ENCODE results near the gene LTC4S. TPM values are rescaled to one million over a fixed set of nuclear protein-coding genes. Genes with fewer than 3 reads are reported as not detected.

Gene LTC4S
- total RNA-seq, 1 experiment from 2014 or later, result 2.6 TPM

DNA sequence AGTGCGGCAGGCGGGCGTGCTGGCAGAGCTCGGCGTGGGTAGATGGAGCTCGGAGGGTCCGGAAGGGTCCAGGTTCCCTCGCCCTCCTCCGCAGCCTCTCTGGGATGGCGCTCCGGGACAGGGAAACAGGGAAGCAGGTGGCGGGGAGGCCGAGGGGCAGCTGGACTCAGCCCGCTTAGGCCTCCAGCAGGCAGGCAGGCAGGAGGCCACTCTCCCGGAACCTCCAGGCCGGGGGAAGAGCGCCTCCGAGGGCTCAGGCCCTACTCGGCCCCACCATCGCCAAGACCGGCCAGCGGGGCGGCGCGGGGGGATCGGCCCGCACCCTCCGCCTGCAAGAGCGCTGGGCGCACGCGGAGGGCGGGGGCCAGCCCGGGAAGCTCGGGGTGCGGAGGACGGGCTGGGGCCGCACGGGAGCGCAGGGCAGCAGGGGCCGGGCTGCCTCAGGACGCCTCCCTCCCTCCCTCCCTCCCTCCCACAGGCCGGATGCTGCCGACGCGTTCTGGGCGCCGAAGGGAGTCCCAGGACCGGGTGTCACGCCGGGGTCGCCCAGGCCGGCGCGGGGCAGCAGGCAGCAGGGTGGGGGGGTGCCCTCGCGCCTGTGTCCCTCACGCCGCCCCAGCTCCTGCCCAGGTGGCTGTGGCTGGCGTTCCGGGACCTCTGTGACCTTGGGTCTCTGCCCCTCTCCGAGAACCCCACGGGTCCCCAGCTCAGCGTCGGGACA, 11.9 kb downstream of the LTC4S start (continued):
- peak; percentile 63; the same call in 1 of the 2 replicates for TF ChIP-seq FOXP1 (CRISPR knock-in tag; IDR thresholded peaks at IDR 0.05; ENCODE audit: borderline replicate concordance)
- TF ChIP-seq, protein P1, sequence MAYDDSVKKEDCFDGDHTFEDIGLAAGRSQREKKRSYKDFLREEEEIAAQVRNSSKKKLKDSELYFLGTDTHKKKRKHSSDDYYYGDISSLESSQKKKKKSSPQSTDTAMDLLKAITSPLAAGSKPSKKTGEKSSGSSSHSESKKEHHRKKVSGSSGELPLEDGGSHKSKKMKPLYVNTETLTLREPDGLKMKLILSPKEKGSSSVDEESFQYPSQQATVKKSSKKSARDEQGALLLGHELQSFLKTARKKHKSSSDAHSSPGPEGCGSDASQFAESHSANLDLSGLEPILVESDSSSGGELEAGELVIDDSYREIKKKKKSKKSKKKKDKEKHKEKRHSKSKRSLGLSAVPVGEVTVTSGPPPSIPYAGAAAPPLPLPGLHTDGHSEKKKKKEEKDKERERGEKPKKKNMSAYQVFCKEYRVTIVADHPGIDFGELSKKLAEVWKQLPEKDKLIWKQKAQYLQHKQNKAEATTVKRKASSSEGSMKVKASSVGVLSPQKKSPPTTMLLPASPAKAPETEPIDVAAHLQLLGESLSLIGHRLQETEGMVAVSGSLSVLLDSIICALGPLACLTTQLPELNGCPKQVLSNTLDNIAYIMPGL (CRISPR knock-in tag; IDR thresholded peaks at IDR 0.05), result no peak; the same call in 1 of the 2 replicates
- TF ChIP-seq, protein P2, sequence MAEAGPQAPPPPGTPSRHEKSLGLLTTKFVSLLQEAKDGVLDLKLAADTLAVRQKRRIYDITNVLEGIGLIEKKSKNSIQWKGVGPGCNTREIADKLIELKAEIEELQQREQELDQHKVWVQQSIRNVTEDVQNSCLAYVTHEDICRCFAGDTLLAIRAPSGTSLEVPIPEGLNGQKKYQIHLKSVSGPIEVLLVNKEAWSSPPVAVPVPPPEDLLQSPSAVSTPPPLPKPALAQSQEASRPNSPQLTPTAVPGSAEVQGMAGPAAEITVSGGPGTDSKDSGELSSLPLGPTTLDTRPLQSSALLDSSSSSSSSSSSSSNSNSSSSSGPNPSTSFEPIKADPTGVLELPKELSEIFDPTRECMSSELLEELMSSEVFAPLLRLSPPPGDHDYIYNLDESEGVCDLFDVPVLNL (CRISPR knock-in tag; IDR thresholded peaks at IDR 0.05; ENCODE audit: borderline replicate concordance, low read depth), result no peak
- TF ChIP-seq ESRRA (CRISPR knock-in tag; IDR thresholded peaks at IDR 0.05; ENCODE audit: borderline replicate concordance), result 0 out of 2 replicates have a peak, but pooled peaks have one; percentile 30
- TF ChIP-seq, protein P3, sequence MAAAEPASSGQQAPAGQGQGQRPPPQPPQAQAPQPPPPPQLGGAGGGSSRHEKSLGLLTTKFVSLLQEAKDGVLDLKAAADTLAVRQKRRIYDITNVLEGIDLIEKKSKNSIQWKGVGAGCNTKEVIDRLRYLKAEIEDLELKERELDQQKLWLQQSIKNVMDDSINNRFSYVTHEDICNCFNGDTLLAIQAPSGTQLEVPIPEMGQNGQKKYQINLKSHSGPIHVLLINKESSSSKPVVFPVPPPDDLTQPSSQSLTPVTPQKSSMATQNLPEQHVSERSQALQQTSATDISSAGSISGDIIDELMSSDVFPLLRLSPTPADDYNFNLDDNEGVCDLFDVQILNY (CRISPR knock-in tag; IDR thresholded peaks at IDR 0.05), result 0 out of 2 replicates have a peak, but pooled peaks have one; percentile 68
- TF ChIP-seq, protein P4, sequence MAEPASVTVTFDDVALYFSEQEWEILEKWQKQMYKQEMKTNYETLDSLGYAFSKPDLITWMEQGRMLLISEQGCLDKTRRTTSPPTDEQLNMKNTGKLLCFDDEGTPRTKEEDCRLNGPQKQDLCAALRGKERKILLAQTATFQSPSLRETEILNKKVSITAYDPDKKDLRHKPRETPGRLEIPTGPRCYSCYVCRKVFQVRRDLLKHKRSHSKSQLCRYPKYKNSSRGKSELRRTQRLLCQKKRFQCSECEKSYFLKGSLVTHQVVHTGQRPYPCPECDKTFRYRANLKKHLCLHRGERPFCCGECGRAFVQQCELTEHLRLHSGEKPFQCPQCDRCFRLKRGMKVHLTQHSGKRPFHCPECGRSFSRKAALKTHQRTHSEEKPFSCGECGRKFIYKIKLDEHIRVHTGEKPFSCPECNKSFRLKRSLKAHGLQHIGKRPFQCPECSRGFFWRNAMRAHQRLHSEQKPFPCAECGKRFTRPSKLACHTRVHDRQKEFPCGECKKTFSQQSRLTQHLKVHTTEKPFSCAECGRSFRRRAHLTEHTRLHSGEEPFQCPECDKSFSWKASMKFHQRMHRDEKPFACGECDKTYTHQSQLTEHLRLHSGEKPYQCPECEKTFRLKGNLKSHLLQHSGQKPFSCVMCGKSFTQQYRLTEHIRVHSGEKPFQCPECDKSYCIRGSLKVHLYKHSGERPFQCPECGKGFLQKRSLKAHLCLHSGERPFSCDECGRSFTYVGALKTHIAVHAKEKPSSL (CRISPR knock-in tag; conservative IDR thresholded peaks at IDR 0.05), result no peak

DNA sequence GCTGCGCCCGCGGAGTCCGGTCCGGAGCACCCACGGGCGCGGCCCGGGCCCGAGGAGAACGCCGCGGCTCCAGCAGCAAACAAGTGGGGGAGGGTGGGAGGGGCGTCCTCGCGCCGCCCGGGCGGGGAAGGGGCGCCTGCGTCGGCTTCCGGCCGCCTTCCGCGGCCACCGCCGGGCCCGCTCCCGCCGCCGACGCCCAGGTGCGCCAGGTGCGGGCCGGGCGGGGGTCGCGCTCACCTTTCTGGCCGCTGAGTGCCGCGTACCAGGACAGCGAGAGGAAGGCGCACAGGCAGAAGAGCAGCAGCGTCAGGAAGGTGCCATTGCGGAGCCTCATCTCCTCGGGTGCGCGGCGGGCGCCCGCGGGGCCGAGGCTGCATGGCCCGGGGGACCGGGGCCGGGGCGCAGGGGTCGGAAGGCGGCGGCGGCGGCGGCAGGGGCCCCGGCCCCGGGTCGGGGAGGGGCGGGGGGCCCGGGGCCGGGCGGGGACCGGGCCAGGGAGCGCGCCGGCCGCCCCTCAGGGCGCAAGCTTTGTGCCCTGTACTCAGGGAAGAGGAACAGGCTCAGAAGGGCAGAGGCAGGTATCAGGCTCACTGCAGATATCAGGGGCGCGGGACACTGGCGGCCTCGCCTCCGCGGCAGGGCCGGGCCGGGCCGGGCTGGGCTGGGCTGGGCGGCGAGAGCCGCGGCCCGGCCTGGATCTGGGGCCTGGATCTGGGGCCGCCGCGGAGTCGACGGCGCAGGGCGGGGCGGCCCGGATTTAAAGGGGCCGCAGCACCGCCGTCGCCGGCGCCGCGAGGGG, 12.7 kb downstream of the LTC4S start, which contains the start of gene MGAT4B:
TSS of gene MGAT4B (minus strand) at position 617 of the 799 bp plus-strand sequence. CDS start at position 334, 283 bp downstream.
- peaks cover 35% of the 10 kb centered on the region for H3K4me1 Mint-ChIP-seq
- peaks cover 3% of the 10 kb centered on the region for H3K36me3 Mint-ChIP-seq
- CTCF ChIA-PET, result interaction anchor here (0.5 to 1.3 kb wide), 3 partner anchors 9 to 138 kb away, joined by 3 read pairs; no protein-coding TSS in a partner anchor
- H3K9me3 Mint-ChIP-seq, result no peaks in the 10 kb centered on the region
- DNase-seq (ENCODE audit: low spot score) (peak; percentile 74), ATAC-seq (peak; percentile 70)
- H3K4me3 Mint-ChIP-seq, result peak within 1 kb of the TSS; percentile 75
- peaks cover 6% of the 10 kb centered on the region for H3K27me3 Mint-ChIP-seq (ENCODE audit: low read depth)
- no peak within 1 kb of the TSS for H3K27ac Mint-ChIP-seq
- POLR2A ChIA-PET, result interaction anchor here (0.5 to 1.5 kb wide), 2 partner anchors 9 to 14 kb away, joined by 3 to 4 read pairs; partner anchors contain the start of gene SQSTM1
- TF ChIP-seq, protein P5, sequence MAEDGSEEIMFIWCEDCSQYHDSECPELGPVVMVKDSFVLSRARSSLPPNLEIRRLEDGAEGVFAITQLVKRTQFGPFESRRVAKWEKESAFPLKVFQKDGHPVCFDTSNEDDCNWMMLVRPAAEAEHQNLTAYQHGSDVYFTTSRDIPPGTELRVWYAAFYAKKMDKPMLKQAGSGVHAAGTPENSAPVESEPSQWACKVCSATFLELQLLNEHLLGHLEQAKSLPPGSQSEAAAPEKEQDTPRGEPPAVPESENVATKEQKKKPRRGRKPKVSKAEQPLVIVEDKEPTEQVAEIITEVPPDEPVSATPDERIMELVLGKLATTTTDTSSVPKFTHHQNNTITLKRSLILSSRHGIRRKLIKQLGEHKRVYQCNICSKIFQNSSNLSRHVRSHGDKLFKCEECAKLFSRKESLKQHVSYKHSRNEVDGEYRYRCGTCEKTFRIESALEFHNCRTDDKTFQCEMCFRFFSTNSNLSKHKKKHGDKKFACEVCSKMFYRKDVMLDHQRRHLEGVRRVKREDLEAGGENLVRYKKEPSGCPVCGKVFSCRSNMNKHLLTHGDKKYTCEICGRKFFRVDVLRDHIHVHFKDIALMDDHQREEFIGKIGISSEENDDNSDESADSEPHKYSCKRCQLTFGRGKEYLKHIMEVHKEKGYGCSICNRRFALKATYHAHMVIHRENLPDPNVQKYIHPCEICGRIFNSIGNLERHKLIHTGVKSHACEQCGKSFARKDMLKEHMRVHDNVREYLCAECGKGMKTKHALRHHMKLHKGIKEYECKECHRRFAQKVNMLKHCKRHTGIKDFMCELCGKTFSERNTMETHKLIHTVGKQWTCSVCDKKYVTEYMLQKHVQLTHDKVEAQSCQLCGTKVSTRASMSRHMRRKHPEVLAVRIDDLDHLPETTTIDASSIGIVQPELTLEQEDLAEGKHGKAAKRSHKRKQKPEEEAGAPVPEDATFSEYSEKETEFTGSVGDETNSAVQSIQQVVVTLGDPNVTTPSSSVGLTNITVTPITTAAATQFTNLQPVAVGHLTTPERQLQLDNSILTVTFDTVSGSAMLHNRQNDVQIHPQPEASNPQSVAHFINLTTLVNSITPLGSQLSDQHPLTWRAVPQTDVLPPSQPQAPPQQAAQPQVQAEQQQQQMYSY (CRISPR knock-in tag; IDR thresholded peaks at IDR 0.05), result peak; percentile 97
- TF ChIP-seq, protein P6, sequence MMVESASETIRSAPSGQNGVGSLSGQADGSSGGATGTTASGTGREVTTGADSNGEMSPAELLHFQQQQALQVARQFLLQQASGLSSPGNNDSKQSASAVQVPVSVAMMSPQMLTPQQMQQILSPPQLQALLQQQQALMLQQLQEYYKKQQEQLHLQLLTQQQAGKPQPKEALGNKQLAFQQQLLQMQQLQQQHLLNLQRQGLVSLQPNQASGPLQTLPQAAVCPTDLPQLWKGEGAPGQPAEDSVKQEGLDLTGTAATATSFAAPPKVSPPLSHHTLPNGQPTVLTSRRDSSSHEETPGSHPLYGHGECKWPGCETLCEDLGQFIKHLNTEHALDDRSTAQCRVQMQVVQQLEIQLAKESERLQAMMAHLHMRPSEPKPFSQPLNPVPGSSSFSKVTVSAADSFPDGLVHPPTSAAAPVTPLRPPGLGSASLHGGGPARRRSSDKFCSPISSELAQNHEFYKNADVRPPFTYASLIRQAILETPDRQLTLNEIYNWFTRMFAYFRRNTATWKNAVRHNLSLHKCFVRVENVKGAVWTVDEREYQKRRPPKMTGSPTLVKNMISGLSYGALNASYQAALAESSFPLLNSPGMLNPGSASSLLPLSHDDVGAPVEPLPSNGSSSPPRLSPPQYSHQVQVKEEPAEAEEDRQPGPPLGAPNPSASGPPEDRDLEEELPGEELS (CRISPR knock-in tag; IDR thresholded peaks at IDR 0.05), result peak; percentile 26; the same call in 1 of the 2 replicates
- TF ChIP-seq, protein P7, sequence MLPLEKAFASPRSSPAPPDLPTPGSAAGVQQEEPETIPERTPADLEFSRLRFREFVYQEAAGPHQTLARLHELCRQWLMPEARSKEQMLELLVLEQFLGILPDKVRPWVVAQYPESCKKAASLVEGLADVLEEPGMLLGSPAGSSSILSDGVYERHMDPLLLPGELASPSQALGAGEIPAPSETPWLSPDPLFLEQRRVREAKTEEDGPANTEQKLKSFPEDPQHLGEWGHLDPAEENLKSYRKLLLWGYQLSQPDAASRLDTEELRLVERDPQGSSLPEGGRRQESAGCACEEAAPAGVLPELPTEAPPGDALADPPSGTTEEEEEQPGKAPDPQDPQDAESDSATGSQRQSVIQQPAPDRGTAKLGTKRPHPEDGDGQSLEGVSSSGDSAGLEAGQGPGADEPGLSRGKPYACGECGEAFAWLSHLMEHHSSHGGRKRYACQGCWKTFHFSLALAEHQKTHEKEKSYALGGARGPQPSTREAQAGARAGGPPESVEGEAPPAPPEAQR (CRISPR knock-in tag; IDR thresholded peaks at IDR 0.05), result no peak
- TF ChIP-seq TCF7 (CRISPR knock-in tag; IDR thresholded peaks at IDR 0.05; ENCODE audit: low read depth) (peak; percentile 71; the same call in 1 of the 2 replicates), NFE2L1 (CRISPR knock-in tag; IDR thresholded peaks at IDR 0.05) (no peak), TEAD1 (CRISPR knock-in tag; IDR thresholded peaks at IDR 0.05) (0 out of 2 replicates have a peak, but pooled peaks have one; percentile 16), TP53 (CRISPR knock-in tag; IDR thresholded peaks at IDR 0.05) (peak; percentile 89), SP1 (CRISPR knock-in tag; conservative IDR thresholded peaks at IDR 0.05) (peak; percentile 64)
